ENCODE measurements around the gene FTSJ1. TPM values are rescaled to one million over a fixed set of nuclear protein-coding genes. Genes with fewer than 3 reads are reported as not detected.

FTSJ1 gene
- polyA plus RNA-seq, 1 donor from 2014 or later, result 83.5 TPM

DNA sequence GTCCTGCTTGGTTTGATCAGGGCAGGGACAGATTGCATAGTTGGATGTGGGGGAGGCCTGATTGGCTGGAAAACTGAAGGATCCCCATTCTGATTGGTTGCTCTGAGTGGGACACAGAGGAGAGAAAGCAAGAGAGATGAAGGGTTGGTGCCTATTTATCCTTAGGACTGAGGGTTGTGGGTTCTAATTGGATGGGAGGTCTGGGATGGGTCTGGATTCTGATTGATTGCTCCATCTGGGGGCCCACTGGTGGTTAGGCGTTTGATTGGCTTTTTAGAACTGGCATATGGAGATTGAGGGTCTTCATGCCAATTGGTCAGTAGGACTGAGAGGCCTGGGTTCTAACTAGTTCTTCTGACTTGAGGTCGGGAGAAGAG lies 45.0 kb downstream of the FTSJ1 start:
- Histone ChIP-seq H3K79me2 (replicated peaks; ENCODE audit: insufficient read depth, low read length) (peaks cover 6% of the 10 kb centered on the region), H3F3A (ENCODE audit: insufficient read depth, low read length, poor library complexity, severe bottlenecking) (no peaks in the 10 kb centered on the region), H3K4me3 (ENCODE audit: low read length) (peak overlapping the region; percentile 78), H3K9ac (ENCODE audit: low read length) (peak overlapping the region; percentile 66), H2AFZ (ENCODE audit: low read depth, low read length) (no peak overlapping the region), H3K4me2 (ENCODE audit: low read length) (no peak overlapping the region), H3K27me3 (ENCODE audit: insufficient read depth, low read depth, low read length) (no peaks in the 10 kb centered on the region), H3K9me2 (ENCODE audit: insufficient read depth, low read length) (no peaks in the 10 kb centered on the region), H3K27ac (ENCODE audit: low read length) (peak overlapping the region; percentile 85), H4K20me1 (ENCODE audit: insufficient read depth) (no peaks in the 10 kb centered on the region), H3K9me3 (ENCODE audit: low read length) (no peaks in the 10 kb centered on the region), H3K36me3 (ENCODE audit: insufficient read depth, low read length) (no peaks in the 10 kb centered on the region)
- no peak for TF ChIP-seq SMC3 (conservative IDR thresholded peaks at IDR 0.05; ENCODE audit: poor library complexity)
- no peak for TF ChIP-seq EZH2 (IDR thresholded peaks at IDR 0.05; ENCODE audit: borderline replicate concordance, insufficient read depth, low read length, poor library complexity, severe bottlenecking)
- TF ChIP-seq REST (IDR thresholded peaks at IDR 0.05; ENCODE audit: borderline replicate concordance), result no peak
- TF ChIP-seq POLR2AphosphoS5 (IDR thresholded peaks at IDR 0.05), result no peak
- no peak for TF ChIP-seq EP300 (conservative IDR thresholded peaks at IDR 0.05; ENCODE audit: poor library complexity, severe bottlenecking)
- no peak for TF ChIP-seq MXI1 (conservative IDR thresholded peaks at IDR 0.05; ENCODE audit: poor library complexity, severe bottlenecking)
- TF ChIP-seq CTCF (IDR thresholded peaks at IDR 0.05; ENCODE audit: poor library complexity, severe bottlenecking), result no peak
- TF ChIP-seq RAD21 (conservative IDR thresholded peaks at IDR 0.05), result no peak
- no peak for TF ChIP-seq TAF1 (IDR thresholded peaks at IDR 0.05; ENCODE audit: low read depth)

DNA sequence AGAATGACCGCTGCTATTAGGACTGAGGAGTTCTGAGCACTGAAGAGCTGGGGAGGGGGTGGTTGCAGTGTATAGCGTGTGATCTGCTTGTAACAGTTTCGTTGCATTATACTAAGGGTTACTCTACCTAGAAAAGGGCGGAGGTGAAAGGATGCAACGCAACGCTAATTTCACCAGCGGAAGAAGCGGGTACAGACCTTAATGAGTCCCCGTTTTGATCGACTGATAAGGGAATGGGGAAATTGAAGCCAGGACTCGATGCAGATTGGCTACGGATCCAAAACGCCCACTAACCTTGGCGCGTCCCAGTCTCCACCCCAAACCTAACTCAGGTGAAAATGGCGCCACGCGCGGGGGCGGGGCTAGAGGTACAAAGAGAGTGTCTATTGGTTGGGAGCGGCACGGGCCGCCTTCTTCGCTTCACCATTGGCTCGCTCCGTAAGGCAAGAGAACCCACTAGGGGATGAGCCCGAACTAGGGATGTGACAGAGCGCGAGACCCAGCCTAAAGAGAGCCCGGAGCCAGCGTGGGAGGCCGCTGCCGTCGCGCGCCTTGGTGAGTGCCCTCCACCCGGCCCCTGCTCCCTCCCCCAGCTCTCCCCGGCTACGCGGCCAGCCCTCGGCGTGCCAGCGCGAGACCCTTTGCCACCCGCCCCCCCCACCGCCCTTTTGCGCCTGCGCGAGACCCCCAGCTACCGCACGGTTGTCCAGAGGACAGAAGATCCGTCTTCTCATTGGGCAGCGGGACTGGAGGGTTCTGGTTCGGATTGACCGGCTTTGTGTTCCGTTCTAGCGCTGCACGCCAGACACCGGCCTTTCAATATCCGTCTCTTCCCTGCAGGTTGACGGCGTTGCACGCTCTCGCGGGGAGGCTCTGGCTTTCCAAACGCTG lies 45.6 kb downstream of the FTSJ1 start, which contains the start of gene EBP:
Gene EBP, plus strand, starts transcription at position 456 of the 891 bp plus-strand sequence. CDS start 1,964 bp downstream, outside the sequence.
- H3K4me3 ChIP-seq (ENCODE audit: low read length), result peak within 1 kb of the TSS; percentile 78
- TF ChIP-seq POLR2AphosphoS5 (IDR thresholded peaks at IDR 0.05), result peak; percentile 85
- peak; percentile 5 for TF ChIP-seq REST (IDR thresholded peaks at IDR 0.05; ENCODE audit: borderline replicate concordance)
- no peak for TF ChIP-seq RAD21 (conservative IDR thresholded peaks at IDR 0.05)
- TF ChIP-seq TAF1 (IDR thresholded peaks at IDR 0.05; ENCODE audit: low read depth), result no peak
- no peak for TF ChIP-seq SMC3 (conservative IDR thresholded peaks at IDR 0.05; ENCODE audit: poor library complexity)
- no peak for TF ChIP-seq CTCF (IDR thresholded peaks at IDR 0.05; ENCODE audit: poor library complexity, severe bottlenecking)
- peak; percentile 56 for TF ChIP-seq MXI1 (conservative IDR thresholded peaks at IDR 0.05; ENCODE audit: poor library complexity, severe bottlenecking)
- no peak for TF ChIP-seq EZH2 (IDR thresholded peaks at IDR 0.05; ENCODE audit: borderline replicate concordance, insufficient read depth, low read length, poor library complexity, severe bottlenecking)
- TF ChIP-seq EP300 (conservative IDR thresholded peaks at IDR 0.05; ENCODE audit: poor library complexity, severe bottlenecking), result no peak
- H3K36me3 ChIP-seq (ENCODE audit: insufficient read depth, low read length), result no peaks in the 10 kb centered on the region
- no peak within 1 kb of the TSS for H3K4me2 ChIP-seq (ENCODE audit: low read length)
- no peaks in the 10 kb centered on the region for H3F3A ChIP-seq (ENCODE audit: insufficient read depth, low read length, poor library complexity, severe bottlenecking)
- H3K9ac ChIP-seq (ENCODE audit: low read length), result peak within 1 kb of the TSS; percentile 79
- no peaks in the 10 kb centered on the region for H3K9me2 ChIP-seq (ENCODE audit: insufficient read depth, low read length)
- H3K27me3 ChIP-seq (ENCODE audit: insufficient read depth, low read depth, low read length), result no peaks in the 10 kb centered on the region
- H3K9me3 ChIP-seq (ENCODE audit: low read length), result no peaks in the 10 kb centered on the region
- no peak within 1 kb of the TSS for H2AFZ ChIP-seq (ENCODE audit: low read depth, low read length)
- peak within 1 kb of the TSS; percentile 85 for H3K27ac ChIP-seq (ENCODE audit: low read length)
- no peaks in the 10 kb centered on the region for H4K20me1 ChIP-seq (ENCODE audit: insufficient read depth)
- H3K79me2 ChIP-seq (replicated peaks; ENCODE audit: insufficient read depth, low read length), result peaks cover 6% of the 10 kb centered on the region

All from neural cell (in vitro differentiated cells).